Posterior cingulate gyrus (tissue), 11 donors: ENCODE results near the gene AP4B1.
"Not testable (repeated sequence)": the region's sequence is repeated elsewhere in the genome, so short reads cannot be mapped to it uniquely, and the experiment has no call there.

Source experiments
- DNase-seq, 10 donors: peaks; one replicate each; pipeline versions ENCODE4 v3.0.0 to v3.0.0-alpha.2; 2020 to 2021; ENCODE audit warnings: mixed read lengths in 3 of 10
- intact Hi-C: fragments of 100-400 bp; cut with DNase I; formaldehyde crosslinking; loops from one replicate; pipeline ENCODE4 v1.15.1; 2023

Gene AP4B1

GRCh38 chr1:113904674-113905434 is at the start of gene AP4B1, which contains the start of gene DCLRE1B:
Gene AP4B1, minus strand, starts transcription at chr1:113904799. Its CDS starts 82 bp downstream, at chr1:113904717.
Gene DCLRE1B, plus strand, starts transcription at chr1:113905326. Its CDS starts 261 bp downstream, at chr1:113905587.
- intact Hi-C loops = loop anchor here (1.0 to 2.0 kb wide), 3 partner anchors 24 to 93 kb away; partner anchors contain the start of genes HIPK1 and RSBN1
- DNase-seq = peak; percentile 95 to 100 (median 97)

DNA sequence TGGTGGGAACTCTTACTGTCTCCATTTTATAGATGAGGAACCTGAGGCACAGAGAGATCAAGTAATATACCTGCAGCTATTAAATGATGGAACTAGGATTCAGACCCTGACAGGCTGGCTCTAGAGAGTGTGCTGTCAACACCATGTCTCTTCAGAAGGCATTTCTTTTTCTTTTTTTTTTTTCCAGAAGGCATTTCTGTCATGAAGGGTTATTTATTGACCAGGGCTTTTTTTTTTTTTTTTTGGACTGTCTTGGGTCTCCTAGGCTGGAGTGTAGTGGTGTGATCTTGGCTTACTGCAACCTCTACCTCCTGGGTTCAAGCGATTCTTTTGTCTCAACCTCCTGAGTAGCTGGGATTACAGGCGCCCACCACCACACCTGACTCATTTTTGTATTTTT is 47.1 kb upstream of the AP4B1 start:
- intact Hi-C loops = no loop called here
- no peak for DNase-seq

GRCh38 chr1:113950908-113951307 is 46.3 kb upstream of the AP4B1 start:
- intact Hi-C loops = no loop called here

GRCh38 chr1:113949007-113949406 is 44.4 kb upstream of the AP4B1 start:
- no peak for DNase-seq
- intact Hi-C loops = no loop called here

More at GRCh38 chr1:113950908-113951307, 46.3 kb upstream of the AP4B1 start:
- DNase-seq = no peak

DNA sequence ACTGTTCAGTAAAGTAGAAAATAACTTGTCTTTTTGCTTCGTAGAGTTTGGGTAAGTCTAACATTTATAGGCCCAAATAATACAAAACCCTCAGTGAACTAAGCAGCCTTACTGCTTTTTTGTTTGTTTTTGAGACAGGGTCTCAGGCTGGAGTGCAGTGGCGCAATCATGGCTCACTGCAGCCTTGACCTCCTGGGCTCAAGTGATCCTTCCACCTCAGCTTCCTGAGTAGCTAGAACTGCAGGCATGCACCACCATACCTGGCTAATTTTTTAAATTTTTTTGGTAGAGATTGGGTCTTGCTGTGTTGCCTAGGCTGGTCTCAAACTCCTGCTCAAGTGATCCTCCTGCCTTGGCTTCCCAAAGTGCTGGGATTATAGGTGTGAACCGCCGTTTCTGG is 43.6 kb upstream of the AP4B1 start:
- DNase-seq, intact Hi-C loops: not testable (repeated sequence)

GRCh38 chr1:113947388-113948107 is 42.9 kb upstream of the AP4B1 start:
- no peak for DNase-seq

GRCh38 chr1:113946678-113947387 is 42.2 kb upstream of the AP4B1 start:
- no peak for DNase-seq
- intact Hi-C loops = no loop called here

More at GRCh38 chr1:113947388-113948107, 42.9 kb upstream of the AP4B1 start:
- intact Hi-C loops = no loop called here

DNA sequence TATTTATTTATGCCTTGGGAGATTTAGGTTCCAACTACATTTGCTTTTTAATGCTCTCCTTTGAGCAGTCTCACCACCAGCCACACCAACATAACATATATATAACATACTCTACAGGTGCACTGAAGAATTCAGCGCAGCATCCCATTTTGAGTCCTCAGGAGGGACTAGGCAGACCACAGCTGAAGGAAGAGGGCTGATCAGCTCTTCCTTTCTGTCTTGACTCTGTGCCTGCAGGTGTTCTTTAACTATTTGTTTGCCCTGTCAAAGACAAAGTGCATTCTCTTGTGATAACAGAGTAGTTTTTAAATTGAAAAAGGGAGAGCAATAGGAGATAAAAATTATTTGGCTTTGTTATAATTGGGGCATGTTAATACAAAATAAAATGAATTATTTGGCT is 41.5 kb upstream of the AP4B1 start:
- intact Hi-C loops = no loop called here
- DNase-seq = no peak

DNA sequence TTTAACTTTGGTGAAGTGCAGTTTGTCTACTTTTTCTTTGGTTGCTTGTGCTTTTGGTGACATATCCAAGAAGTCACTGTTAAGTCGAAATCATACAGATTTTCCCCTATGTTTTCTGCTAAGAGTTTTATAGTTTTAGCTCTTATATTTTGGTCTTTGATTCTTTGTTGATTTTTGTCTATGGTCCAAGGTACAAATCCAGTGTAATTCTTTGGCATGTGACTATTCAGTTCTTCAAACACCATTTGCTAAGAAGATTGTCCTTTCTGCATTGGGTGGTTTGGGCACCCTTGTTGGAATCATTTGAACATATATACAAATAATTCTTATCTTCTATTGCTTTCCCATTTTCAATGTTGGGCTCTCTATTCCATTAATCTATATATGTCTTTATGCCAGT is 40.7 kb upstream of the AP4B1 start:
- intact Hi-C loops = no loop called here
- DNase-seq = no peak

DNA sequence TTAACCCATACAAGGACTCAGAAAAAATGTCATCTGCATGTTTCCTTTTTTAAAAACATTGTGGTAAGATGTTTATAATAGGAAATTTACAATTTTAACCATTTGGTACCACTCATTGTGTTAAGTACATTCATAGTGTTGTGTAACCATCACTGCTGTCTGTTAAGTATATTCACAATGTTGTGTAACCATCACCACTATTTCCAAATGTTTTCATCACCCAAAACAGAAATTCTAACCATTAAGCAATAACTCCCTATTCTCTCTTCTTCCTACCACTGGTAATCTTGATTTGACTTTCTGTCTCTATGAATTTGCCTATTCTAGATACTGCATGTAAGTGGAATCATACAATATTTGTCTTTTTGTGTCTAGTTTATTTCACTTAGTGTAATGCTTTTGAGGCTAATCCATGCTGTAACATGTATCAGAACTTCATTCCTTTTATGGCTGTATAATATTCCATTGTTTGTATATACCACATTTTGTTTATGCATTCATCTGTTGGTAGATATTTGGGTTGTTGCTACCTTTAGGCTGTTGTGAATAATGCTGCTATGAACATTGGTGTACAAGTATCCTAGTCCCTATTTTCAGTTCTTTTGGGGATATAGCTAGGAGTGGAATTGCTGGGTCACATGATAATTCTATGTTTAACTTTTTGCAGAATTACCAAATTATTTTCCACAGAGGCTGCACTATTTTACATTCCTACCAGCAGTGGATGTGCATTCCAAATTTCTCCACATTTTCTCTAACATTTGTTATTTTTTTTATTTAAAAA is 38.6 kb upstream of the AP4B1 start:
- intact Hi-C loops = no loop called here
- no peak for DNase-seq

DNA sequence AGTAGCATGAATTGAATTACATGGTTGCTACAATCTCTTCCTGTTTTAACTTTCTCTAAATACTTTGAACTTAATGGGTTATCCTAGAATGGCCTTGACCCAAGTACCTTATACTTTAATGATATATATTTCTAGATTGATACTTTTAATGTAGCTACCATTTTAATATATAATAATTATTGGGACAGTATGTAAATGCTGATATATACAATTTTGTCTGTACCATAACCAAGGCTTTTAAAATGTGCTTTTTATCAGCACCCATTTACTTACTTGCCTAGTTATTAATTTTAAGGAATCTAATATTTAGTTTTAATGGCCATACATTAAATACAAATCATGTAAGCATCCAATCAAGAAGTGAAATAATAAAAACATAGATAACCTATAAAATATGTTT is 37.9 kb upstream of the AP4B1 start:
- DNase-seq = no peak
- intact Hi-C loops = no loop called here

DNA sequence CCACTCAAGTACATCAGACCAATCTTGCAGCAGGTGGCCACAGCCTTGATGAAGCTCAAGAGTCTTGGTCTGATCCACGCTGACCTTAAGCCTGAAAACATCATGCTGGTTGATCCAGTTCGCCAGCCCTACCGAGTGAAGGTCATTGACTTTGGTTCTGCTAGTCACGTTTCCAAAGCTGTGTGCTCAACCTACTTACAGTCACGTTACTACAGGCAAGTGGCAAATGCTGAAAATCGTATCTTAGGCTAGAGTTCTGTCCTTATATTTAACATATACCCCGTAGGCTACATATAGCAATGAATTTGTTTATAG is 36.6 kb upstream of the AP4B1 start:
- intact Hi-C loops = no loop called here
- no peak for DNase-seq

GRCh38 chr1:113940365-113941244 is 36.0 kb upstream of the AP4B1 start:
- no peak for DNase-seq
- intact Hi-C loops = no loop called here

- intact Hi-C loops = no loop called here
- DNase-seq = no peak
Measured at GRCh38 chr1:113938192-113938591, 33.6 kb upstream of the AP4B1 start.

DNA sequence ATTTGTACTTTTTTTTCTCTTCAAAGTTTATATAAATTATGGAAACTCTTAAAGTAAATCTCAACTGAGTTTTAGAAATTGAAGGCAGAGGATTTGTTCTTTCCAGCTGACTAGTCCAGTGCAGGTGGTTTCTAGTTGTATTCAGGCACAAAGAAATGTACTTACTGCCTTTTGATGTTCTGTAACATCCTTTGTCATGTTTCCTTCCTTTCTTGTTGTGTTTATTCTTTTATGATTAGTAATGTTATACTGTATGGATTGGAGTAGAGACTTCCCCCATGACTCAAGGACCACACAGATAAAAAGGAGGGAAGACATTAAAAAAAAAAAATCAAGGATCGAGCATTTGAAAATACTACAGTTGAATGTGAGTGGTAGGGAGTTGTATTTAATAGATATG is 32.5 kb upstream of the AP4B1 start:
- intact Hi-C loops = no loop called here
- DNase-seq = no peak

GRCh38 chr1:113935970-113936369 is 31.4 kb upstream of the AP4B1 start:
- intact Hi-C loops = no loop called here
- no peak for DNase-seq

DNA sequence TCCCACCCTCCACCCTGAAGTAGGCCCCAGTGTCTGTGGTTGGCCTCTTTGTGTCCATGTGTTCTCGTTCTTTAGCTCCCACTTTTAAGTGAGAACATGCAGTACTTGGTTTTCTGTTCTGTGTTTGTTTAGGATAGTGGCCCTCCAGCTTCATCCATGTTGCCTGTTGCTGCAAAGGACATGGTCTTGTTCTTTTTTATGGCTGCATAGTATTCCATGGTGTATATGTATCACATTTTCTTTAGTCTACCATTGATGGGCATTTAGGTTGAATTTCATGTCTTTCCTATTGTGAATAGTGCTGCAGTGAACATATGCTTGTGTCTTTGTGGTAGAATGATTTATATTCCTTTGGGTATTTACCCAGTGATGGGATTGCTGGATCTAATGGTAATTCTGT is 30.6 kb upstream of the AP4B1 start:
- DNase-seq = no peak
- intact Hi-C loops = no loop called here

GRCh38 chr1:113934511-113935055 is 30.0 kb upstream of the AP4B1 start:
- no peak for DNase-seq
- intact Hi-C loops = no loop called here

GRCh38 chr1:113934006-113934405 is 29.4 kb upstream of the AP4B1 start:
- intact Hi-C loops = no loop called here
- no peak for DNase-seq
